Body of pancreas (tissue), 4 donors: Measurements from ENCODE around the gene TMEM109.

Source experiments
- POLR2A ChIP-seq, 3 donors: fragments of 450-650 bp; IDR thresholded peaks; one replicate each; pipeline ENCODE4 v1.6.1; 2016; ENCODE audit warnings: antibody characterized with exemption in 3 of 3, mild to moderate bottlenecking in 2 of 3
- TF ChIP-seq, protein P1 (sequence below), 7 experiments: fragments of 450-650 bp in 4 of 7; fragments of 200-600 bp in 3 of 7; sonication (generic) in 3 of 7; IDR thresholded peaks; one replicate each; pipeline ENCODE4 v1.5.1; 2016 to 2019; ENCODE audit warnings: antibody characterized with exemption in 7 of 7

DNA sequence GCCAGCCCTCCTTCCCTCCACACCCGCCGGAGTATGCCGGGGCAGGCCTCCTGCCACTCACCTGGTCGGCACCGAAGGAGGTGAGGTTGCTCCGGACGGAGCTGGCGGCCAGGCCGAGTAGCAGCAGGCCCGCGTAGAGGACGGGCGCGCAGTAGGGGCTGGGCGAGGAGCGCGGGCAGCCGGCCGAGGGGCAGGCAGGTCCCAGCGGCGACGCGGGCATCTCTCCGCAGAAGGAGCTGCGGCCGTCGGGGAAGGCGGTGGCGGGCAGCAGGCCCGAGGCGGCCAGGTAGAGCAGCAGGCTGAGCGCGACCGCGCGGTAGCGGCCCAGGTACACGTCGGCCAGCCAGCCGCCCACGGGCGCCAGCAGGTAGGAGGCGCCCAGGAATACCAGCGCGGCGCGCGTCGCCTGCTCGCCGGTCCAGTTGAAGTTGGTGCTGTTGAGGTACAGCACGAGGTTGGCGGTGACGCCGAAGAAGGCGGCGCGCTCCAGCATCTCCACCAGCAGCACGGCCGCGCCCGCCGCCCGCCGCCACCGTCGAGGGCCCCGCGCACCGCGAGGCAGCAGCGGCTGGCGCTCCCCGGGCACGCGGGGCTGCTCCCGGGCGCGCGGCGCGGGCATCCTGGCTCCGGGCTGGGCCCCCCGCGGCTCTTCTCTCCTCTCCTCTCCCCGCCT, 37.1 kb downstream of the TMEM109 start:
- TF ChIP-seq, protein P1, sequence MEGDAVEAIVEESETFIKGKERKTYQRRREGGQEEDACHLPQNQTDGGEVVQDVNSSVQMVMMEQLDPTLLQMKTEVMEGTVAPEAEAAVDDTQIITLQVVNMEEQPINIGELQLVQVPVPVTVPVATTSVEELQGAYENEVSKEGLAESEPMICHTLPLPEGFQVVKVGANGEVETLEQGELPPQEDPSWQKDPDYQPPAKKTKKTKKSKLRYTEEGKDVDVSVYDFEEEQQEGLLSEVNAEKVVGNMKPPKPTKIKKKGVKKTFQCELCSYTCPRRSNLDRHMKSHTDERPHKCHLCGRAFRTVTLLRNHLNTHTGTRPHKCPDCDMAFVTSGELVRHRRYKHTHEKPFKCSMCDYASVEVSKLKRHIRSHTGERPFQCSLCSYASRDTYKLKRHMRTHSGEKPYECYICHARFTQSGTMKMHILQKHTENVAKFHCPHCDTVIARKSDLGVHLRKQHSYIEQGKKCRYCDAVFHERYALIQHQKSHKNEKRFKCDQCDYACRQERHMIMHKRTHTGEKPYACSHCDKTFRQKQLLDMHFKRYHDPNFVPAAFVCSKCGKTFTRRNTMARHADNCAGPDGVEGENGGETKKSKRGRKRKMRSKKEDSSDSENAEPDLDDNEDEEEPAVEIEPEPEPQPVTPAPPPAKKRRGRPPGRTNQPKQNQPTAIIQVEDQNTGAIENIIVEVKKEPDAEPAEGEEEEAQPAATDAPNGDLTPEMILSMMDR (IDR thresholded peaks at IDR 0.05), result no peak
- no peak for TF ChIP-seq POLR2A (IDR thresholded peaks at IDR 0.05)
